ENCODE data around the gene ADK.

ADK gene

GRCh38 chr10:74589226-74589673 lies 438.2 kb downstream of the ADK start:
- Histone ChIP-seq H3K27ac (peak overlapping the region; percentile 25 to 45), H3K4me3 (peak overlapping the region; percentile 16)
- peak; percentile 91 for DNase-seq (ENCODE audit: low spot score)
- TF ChIP-seq CTCF (IDR thresholded peaks at IDR 0.05): no peak

DNA sequence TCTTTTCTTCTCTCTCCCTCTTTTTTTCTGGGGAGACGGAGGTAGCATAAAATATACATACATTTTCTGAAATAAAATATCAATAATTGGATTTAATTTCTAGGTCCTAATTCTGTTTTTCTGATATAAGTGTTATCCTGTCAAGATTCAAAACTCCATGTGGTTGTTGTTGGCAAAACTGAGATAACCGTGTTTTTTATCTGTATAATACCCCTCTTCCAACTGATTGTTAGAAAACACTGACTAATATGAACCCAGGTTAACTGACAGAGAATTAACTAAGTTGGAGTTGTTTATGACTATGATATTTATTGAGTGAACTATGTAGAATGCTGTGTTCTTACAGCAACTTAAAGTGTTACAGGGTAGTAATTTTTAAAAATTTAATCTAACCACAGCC lies 438.8 kb downstream of the ADK start:
- no peak for TF ChIP-seq CTCF (IDR thresholded peaks at IDR 0.05)
- H3K4me3 ChIP-seq: peak overlapping the region; percentile 16
- H3K27ac ChIP-seq: peak overlapping the region; percentile 45 to 47
- DNase-seq (ENCODE audit: low spot score): no peak

DNA sequence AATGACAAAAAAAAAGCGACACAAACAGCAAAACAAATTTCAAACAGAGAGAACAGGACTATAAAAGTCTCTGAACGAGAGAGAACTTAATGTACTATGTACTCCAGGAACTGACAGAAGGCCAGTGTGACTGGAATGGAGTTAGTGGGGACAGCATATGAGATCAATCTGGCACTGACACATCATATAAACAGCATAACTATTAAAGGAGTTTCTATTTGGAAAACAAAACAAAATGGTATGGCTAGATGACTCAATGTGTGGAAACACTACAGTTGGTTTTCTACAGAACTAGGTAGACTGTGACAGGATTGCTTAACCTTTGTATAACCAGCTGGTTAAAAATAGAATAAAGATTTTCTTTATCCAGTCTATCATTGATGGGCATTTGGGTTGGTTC lies 442.4 kb downstream of the ADK start:
- TF ChIP-seq CTCF (IDR thresholded peaks at IDR 0.05): no peak
- DNase-seq (ENCODE audit: low spot score): no peak
- peak overlapping the region; percentile 6 to 35 for H3K27ac ChIP-seq
- no peak overlapping the region for H3K4me3 ChIP-seq

DNA sequence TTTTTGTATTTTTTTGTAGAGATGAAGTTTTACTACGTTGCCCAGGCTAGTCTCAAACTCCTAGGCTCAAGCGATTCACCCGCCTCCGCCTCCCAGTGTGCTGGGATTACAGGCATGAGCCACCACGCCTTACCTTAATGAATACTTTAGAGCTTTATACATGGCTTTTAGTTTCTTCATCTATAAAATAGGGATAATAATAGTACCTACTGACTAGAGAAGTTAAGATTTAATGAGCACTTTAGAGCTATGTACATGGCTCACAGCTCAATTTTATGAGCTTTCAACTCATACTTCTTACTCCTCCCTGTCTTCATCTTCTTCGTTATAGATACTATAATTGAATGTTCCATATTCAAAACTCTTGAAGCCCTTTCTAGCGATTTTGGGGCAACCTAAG lies 445.7 kb downstream of the ADK start:
- DNase-seq (ENCODE audit: low spot score): no peak
- Histone ChIP-seq H3K27ac (no peak overlapping the region), H3K4me3 (no peak overlapping the region)
- no peak for TF ChIP-seq CTCF (IDR thresholded peaks at IDR 0.05)

- no peak for DNase-seq (ENCODE audit: low spot score)
- H3K27ac ChIP-seq: peak overlapping the region; percentile 63 to 74
- H3K4me3 ChIP-seq: peak overlapping the region; percentile 49
- TF ChIP-seq CTCF (IDR thresholded peaks at IDR 0.05): no peak
Measured at GRCh38 chr10:74598891-74599566, 448.0 kb downstream of the ADK start.

DNA sequence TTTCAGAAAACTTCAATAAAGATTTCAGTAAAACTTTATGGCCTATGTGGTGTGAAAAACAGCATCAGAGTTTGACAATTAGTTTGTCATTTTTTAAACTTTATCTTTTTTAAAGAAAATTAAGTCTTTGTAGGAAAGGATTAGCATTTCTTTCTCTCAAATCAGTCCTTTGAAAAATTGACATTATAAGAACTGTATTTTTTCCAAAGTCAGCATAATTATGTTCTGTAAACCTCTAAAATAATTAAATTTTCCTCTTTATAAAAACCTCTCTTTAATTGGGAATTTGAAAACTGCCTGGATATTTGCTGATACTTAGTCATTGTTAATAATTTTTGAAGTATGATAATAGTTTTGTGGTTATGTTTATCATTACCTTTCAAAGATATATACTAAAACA lies 448.7 kb downstream of the ADK start:
- TF ChIP-seq CTCF (IDR thresholded peaks at IDR 0.05): no peak
- H3K27ac ChIP-seq: peak overlapping the region in 1 of 2 donors; percentile 63
- H3K4me3 ChIP-seq: no peak overlapping the region
- DNase-seq (ENCODE audit: low spot score): no peak

- Histone ChIP-seq H3K27ac (no peak overlapping the region), H3K4me3 (no peak overlapping the region)
- TF ChIP-seq CTCF (IDR thresholded peaks at IDR 0.05): no peak
- DNase-seq (ENCODE audit: low spot score): no peak
Measured at GRCh38 chr10:74600170-74600569, 449.1 kb downstream of the ADK start.

Measured in coronary artery (tissue), 2 donors.